HG02642 (cell line): ENCODE results near the gene PHKG2.

ENCODE experiments used
- ATAC-seq: cut with Tn5 transposase; IDR thresholded peaks from one replicate; pipeline ENCODE4 v1.9.1; 2021; ENCODE audit warnings: mild to moderate bottlenecking; ENCODE audit not compliant: unreplicated experiment, poor library complexity

The PHKG2 gene

DNA sequence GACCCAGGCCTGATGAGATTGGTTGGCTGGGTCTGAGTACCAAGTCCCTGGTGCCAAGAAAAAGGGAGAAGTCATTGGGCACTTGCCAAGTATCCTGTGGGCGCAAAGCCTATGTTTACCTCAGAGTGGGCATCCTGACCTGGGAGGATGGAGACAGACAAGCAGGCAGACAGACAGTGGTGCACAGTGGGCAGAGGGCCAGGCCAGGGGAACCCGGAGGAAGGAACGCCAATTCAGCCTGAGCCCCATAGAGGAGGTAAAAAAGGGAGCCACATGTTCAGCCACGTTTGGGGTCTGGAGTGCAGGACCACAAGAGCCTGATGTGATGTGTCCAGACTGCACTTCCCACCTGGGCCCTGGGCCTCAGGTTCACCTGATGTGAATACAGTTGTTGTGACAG, 5.4 kb downstream of the PHKG2 start:
- ATAC-seq: no peak

DNA sequence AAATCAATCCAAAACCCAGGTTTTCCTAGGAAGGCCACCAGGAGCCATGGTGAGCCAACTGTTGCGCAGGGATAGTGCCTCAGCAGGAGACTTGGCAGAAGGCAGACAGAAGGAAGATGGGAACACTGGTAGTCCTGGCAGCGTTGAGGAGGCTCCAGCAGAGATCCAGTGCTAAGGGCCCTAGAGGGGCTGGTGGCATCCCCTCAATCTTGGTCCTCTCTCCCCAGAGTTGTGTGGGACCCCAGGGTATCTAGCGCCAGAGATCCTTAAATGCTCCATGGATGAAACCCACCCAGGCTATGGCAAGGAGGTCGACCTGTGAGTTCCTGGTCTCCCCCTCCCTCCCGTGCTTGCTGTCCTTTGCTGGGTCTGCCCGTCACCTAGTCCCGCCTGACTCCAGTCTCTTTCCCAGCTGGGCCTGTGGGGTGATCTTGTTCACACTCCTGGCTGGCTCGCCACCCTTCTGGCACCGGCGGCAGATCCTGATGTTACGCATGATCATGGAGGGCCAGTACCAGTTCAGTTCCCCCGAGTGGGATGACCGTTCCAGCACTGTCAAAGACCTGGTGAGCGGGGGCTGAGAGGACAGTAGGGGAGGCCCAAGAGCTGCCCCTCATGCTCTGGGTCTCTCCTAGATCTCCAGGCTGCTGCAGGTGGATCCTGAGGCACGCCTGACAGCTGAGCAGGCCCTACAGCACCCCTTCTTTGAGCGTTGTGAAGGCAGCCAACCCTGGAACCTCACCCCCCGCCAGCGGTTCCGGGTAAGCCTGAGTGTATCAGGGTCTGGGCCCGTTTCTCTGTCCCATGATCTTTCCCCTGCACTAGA, 7.9 kb downstream of the PHKG2 start:
- no peak for ATAC-seq

GRCh38 chr16:30756781-30757100, 8.5 kb downstream of the PHKG2 start:
- no peak for ATAC-seq

GRCh38 chr16:30757316-30757715, 9.1 kb downstream of the PHKG2 start:
- ATAC-seq: no peak

DNA sequence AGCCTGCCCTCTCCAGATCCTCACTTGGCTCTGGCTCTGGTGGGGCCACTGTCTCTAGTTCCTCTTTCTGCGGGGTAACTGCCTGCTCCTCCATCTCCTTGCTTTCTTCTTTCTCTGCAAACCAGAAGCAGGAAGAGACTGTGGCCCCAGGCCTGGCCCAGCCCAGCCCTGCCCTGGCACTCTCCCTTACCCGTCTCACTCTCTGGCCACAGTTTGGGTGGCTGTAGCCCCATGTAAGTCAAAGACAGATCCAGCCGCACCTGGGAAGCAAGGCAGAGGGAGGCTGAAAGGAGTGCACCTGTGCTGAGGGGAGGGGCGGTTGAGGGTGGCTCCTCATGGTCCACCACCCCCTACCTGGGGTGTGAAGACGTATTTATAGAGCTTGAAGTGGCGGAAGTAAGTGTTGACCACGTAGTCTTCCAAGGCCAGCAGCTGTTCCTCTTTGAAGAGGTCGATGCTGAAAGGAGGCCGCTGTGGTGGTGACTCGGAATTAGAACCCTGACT, 10.8 kb downstream of the PHKG2 start:
- ATAC-seq: no peak

GRCh38 chr16:30760001-30760559, 11.9 kb downstream of the PHKG2 start:
- no peak for ATAC-seq

- ATAC-seq: no peak
Observed at GRCh38 chr16:30760577-30761426, 12.6 kb downstream of the PHKG2 start.

- ATAC-seq: peak; percentile 39
Observed at GRCh38 chr16:30761427-30761927, 13.3 kb downstream of the PHKG2 start.

DNA sequence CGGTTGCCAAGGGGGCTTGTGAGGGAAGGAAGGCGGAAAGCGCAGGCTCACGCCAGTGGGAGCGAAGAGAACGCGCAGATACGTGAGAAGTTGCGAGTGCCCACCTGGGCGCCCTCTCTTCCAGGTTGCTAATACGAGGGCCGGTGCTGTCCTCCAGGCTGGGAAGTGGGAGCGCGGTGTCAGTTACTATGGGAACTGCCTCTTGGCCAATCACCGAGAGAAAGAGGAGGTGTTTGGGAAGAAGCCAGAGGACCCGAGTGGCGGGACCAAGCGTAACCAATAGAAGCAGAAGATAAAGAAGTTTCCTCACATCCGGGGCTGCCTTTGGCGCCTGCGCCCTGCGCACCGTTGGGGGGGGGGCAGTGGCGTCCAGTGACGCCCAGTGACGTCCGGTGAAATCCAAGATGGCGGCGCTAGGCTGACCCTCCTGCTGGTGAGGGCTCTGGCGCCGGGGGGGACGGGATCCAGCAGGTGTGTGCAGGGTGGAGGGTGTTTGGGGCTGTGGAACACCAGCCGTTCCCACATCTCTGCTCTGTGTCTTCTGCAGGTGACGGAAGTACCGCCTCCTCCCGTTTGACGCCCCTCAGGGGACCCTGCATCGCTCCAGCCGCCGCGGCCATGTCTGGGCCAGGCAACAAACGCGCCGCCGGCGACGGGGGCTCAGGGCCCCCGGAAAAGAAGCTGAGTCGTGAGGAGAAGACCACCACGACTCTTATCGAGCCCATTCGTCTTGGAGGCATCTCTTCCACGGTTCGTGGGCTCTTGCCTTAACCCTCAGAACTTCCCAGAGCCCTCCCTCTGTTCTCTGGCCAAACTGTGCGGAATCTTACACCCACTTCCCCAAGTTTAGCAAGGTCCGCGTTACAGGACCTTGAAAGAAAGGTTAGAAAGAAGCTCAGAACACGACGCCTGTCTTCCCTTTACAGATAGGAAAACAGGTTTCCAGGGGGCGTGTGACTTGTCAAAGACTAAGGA, 14.0 kb downstream of the PHKG2 start, which contains the start of the genes CFAP119 and RNF40:
Gene CFAP119, minus strand, starts transcription at position 135 of the 975 bp plus-strand sequence. CDS start 314 bp downstream, outside the sequence.
Gene RNF40, plus strand, starts transcription at position 395 of the 975 bp plus-strand sequence. Its CDS starts 224 bp downstream, at position 619.
- ATAC-seq: peak; percentile 86

DNA sequence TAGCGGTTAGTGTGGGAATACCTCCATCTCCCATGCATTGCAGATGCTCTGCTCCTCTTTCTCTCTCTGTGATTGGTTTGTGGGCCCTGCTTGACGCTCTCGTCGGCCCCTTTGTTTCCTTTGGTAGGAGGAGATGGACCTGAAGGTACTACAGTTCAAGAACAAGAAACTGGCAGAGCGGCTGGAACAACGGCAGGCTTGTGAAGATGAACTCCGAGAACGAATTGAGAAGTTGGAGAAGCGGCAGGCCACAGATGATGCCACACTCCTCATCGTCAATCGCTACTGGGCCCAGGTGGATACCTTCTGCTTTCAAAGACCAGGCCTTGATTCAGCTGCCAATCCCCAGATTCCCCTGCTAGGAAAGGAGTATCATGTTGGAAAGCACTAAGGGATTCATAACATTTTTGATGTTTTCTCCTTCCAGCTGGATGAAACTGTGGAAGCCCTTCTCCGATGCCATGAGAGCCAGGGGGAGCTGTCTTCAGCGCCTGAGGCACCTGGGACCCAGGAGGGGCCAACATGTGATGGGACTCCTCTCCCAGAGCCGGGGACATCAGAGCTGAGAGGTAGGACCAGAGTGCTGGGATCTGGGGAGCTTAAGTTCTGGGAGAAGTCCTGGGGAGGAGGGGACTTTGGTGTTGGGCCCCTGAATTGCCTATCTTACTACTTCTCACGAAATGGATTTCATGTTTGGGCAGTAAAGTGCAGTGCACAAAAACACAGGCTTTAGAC, 14.9 kb downstream of the PHKG2 start:
- no peak for ATAC-seq

GRCh38 chr16:30764086-30764485, 15.9 kb downstream of the PHKG2 start:
- no peak for ATAC-seq

DNA sequence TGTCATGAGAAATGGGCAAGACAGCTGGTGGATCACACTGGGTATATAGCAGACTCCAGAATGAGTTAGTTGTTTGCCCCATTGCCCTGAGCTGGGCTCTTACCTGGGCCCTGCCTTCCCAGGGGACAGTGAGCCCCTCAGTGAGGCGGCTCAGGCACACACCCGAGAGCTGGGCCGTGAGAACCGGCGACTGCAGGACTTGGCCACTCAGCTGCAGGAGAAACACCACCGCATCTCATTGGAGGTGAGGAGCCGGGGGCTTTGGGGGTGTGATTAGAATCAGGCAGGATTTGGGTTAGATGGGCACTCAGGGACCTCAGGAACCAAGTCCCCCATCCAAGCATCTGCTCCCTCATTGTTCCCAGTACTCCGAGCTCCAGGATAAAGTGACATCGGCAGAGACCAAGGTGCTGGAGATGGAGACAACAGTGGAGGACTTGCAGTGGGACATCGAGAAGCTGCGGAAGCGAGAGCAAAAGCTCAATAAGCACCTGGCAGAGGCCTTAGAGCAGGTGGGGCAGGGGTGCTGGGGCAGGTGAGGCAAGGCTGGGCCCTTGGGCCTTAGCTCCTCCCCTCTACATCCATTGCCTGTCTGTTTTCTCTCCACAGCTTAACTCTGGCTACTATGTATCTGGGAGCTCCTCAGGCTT, 16.7 kb downstream of the PHKG2 start:
- ATAC-seq: no peak

DNA sequence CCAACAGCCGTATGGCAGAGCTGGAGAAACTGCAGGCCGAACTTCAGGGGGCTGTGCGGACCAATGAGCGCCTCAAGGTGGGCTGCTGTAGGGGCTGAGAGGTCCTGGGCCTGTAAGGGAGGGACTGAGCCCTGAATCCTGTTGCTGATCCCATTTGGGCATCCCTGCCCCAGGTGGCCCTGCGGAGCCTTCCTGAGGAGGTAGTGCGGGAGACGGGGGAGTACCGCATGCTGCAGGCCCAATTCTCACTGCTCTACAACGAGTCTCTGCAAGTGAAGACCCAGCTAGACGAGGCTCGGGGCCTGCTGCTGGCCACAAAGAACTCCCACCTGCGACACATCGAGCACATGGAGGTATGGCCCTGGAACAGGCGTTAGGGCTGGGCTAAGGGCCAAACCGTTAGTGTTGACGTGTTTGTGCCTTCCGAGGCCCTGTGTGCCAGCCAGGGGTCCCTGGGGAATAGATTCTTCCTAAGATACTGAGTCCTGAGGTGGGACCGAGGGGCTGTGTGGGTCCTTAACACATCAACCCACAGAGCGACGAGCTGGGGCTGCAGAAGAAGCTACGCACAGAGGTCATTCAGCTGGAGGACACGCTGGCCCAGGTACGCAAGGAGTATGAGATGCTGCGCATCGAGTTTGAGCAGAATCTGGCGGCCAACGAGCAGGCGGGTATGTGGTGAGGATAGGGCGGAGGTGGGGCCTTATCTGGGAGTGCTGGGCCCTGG, 18.1 kb downstream of the PHKG2 start:
- ATAC-seq: no peak

GRCh38 chr16:30766933-30767284, 18.7 kb downstream of the PHKG2 start:
- ATAC-seq: no peak

GRCh38 chr16:30767767-30768465, 19.7 kb downstream of the PHKG2 start:
- ATAC-seq: no peak

DNA sequence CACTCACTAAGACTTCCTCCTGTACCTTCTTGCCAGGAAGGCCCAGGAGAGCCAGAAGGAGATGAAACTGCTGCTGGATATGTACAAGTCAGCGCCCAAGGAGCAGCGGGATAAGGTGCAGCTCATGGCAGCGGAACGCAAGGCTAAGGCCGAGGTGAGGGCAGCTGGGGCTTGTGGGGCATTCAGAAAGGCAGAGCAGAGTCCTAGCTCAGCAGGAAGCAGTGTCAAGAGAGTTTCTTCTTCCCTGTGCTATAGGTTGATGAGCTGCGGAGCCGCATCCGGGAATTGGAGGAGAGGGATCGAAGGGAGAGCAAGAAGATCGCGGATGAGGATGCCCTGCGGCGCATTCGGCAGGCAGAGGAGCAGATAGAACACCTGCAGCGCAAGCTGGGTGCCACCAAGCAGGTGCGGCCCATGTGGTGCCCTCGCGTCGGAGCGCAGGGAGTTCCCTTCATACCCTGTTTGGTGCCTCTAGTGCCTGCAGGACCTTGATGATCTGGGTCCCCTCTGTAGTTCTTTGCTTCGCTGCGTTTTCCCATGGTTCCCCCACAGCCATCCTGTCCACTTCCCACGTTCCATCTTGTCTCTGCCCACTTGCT, 20.5 kb downstream of the PHKG2 start:
- ATAC-seq: no peak
